ENCODE data around the gene MRPL1.
"Not testable (repeated sequence)": the region's sequence is repeated elsewhere in the genome, so short reads cannot be mapped to it uniquely, and the experiment has no call there.

The MRPL1 gene

GRCh38 chr4:77917075-77917474 is 54.4 kb downstream of the MRPL1 start:
- DNase-seq = no peak

GRCh38 chr4:77917601-77918000 is 55.0 kb downstream of the MRPL1 start:
- DNase-seq = no peak

- no peak for DNase-seq
Measured at GRCh38 chr4:77920371-77920770, 57.7 kb downstream of the MRPL1 start.

- DNase-seq = peak; percentile 94
Measured at GRCh38 chr4:77921701-77922100, 59.1 kb downstream of the MRPL1 start.

GRCh38 chr4:77922158-77923094 is 59.8 kb downstream of the MRPL1 start:
- peak; percentile 27 for DNase-seq

- peak; percentile 28 for DNase-seq
Measured at GRCh38 chr4:77927991-77928925, 65.6 kb downstream of the MRPL1 start.

- DNase-seq = no peak
Measured at GRCh38 chr4:77930154-77930639, 67.6 kb downstream of the MRPL1 start.

- DNase-seq = no peak
Measured at GRCh38 chr4:77930876-77931275, 68.2 kb downstream of the MRPL1 start.

GRCh38 chr4:77931452-77932135 is 69.0 kb downstream of the MRPL1 start:
- peak; percentile 46 for DNase-seq

GRCh38 chr4:77938560-77938959 is 75.9 kb downstream of the MRPL1 start:
- DNase-seq = no peak

- not testable (repeated sequence) for DNase-seq
Measured at GRCh38 chr4:77945929-77946328, 83.3 kb downstream of the MRPL1 start.

- no peak for DNase-seq
Measured at GRCh38 chr4:77950203-77950602, 87.6 kb downstream of the MRPL1 start.

GRCh38 chr4:77952457-77952856 is 89.8 kb downstream of the MRPL1 start:
- DNase-seq = no peak

- no peak for DNase-seq
Measured at GRCh38 chr4:77954690-77955089, 92.1 kb downstream of the MRPL1 start.

- no peak for DNase-seq
Measured at GRCh38 chr4:77956917-77957316, 94.3 kb downstream of the MRPL1 start.

GRCh38 chr4:77958897-77959296 is 96.3 kb downstream of the MRPL1 start:
- no peak for DNase-seq

- DNase-seq = peak; percentile 30
Measured at GRCh38 chr4:77959566-77960338, 97.1 kb downstream of the MRPL1 start.

- DNase-seq = no peak
Measured at GRCh38 chr4:77960367-77960766, 97.7 kb downstream of the MRPL1 start.

- DNase-seq = no peak
Measured at GRCh38 chr4:77963004-77963403, 100.4 kb downstream of the MRPL1 start.

- DNase-seq = not testable (repeated sequence)
Measured at GRCh38 chr4:77973657-77974056, 111.0 kb downstream of the MRPL1 start.

- DNase-seq = not testable (repeated sequence)
Measured at GRCh38 chr4:77982900-77983540, 120.4 kb downstream of the MRPL1 start.
